CD4-positive, alpha-beta T cell (primary cell): ENCODE results near the gene DOP1B. TPM values are rescaled to one million over a fixed set of nuclear protein-coding genes. Genes with fewer than 3 reads are reported as not detected.
A peak's percentile ranks its signal among the peaks of the same experiment; 100 is the strongest.

ENCODE experiments used
- ATAC-seq: fragments of 200-7000 bp; cut with Tn5 transposase; one replicate; pipeline ENCODE4 v1.10.0; 2022; ENCODE audit warnings: mild to moderate bottlenecking; ENCODE audit not compliant: poor library complexity
- CTCF ChIA-PET: fragments of 350-600 bp; sonication (Branson Sonifier 250); formaldehyde crosslinking; loops from one replicate; lab custom pipeline; 2021; ENCODE audit warnings: antibody characterized with exemption, inconsistent platforms; lab: Charles Lee
- POLR2A ChIA-PET: fragments of 350-600 bp; sonication (Branson Sonifier 250); formaldehyde crosslinking; loops from one replicate; lab custom pipeline; 2021; ENCODE audit warnings: antibody characterized with exemption, inconsistent platforms; lab: Charles Lee
- DNase-seq, 14 experiments: peaks; one replicate each; pipeline ENCODE4 v3.0.0-alpha.2; 2013 to 2020; ENCODE audit warnings: mixed read lengths in 2 of 14
- H3K27ac ChIP-seq, 2 donors: one replicate each; pipeline versions ENCODE4 v1.5.1 to v1.7.0; 2013; ENCODE audit warnings: low read length in 2 of 2, low read depth in 1 of 2, mild to moderate bottlenecking in 1 of 2
- H3K27me3 ChIP-seq, 2 experiments: 1 replicate in 1 of 2; 2 replicates in 1 of 2; pipeline versions ENCODE4 v1.6.1 to v1.7.0; 2013; ENCODE audit warnings: low read length in 2 of 2, control low read depth in 1 of 2, mild to moderate bottlenecking in 1 of 2, moderate library complexity in 1 of 2; ENCODE audit not compliant: insufficient read depth in 2 of 2, control insufficient read depth in 1 of 2
- H3K36me3 ChIP-seq: one replicate; pipeline ENCODE4 v1.6.1; 2013; ENCODE audit warnings: low read length, control low read depth; ENCODE audit not compliant: insufficient read depth
- H3K4me1 ChIP-seq: one replicate; pipeline ENCODE4 v1.6.1; 2013; ENCODE audit warnings: low read length, control low read depth; ENCODE audit not compliant: insufficient read depth
- H3K4me3 ChIP-seq: one replicate; pipeline ENCODE4 v1.5.1; 2013; ENCODE audit warnings: mild to moderate bottlenecking, low read length, moderate library complexity
- H3K9me3 ChIP-seq, 2 experiments: 1 replicate in 1 of 2; 2 replicates in 1 of 2; pipeline versions ENCODE4 v1.6.1 to v1.7.0; 2013; ENCODE audit warnings: low read length in 2 of 2, mild to moderate bottlenecking in 2 of 2, control low read depth in 1 of 2, moderate library complexity in 1 of 2; ENCODE audit not compliant: control insufficient read depth in 1 of 2, insufficient read depth in 1 of 2
- H3K27ac Mint-ChIP-seq: one replicate; pipeline ENCODE4 v1.8.0; 2020; ENCODE audit warnings: mixed read lengths
- H3K27me3 Mint-ChIP-seq: one replicate; pipeline ENCODE4 v1.8.0; 2021; ENCODE audit warnings: mixed read lengths
- H3K36me3 Mint-ChIP-seq: one replicate; pipeline ENCODE4 v1.8.0; 2021; ENCODE audit warnings: low read depth, mixed read lengths
- H3K4me1 Mint-ChIP-seq: one replicate; pipeline ENCODE4 v1.8.0; 2021; ENCODE audit warnings: low read depth, mixed read lengths
- H3K4me3 Mint-ChIP-seq: one replicate; pipeline ENCODE4 v1.8.0; 2020; ENCODE audit warnings: mild to moderate bottlenecking, mixed read lengths
- H3K9me3 Mint-ChIP-seq: one replicate; pipeline ENCODE4 v1.8.0; 2020; ENCODE audit warnings: mixed read lengths
- CTCF ChIP-seq: fragments of 200-600 bp; IDR thresholded peaks from one replicate; pipeline ENCODE4 v1.8.0; 2022; ENCODE audit warnings: antibody characterized with exemption, mild to moderate bottlenecking
- intact Hi-C, 2 experiments: fragments of 100-400 bp; cut with DNase I in 1 of 2; cut with micrococcal nuclease in 1 of 2; formaldehyde crosslinking; loops; one replicate each; pipeline versions ENCODE4 v1.15.1 to v1.9.0; 2023 to 2025; cut with DNase I, micrococcal nuclease
- total RNA-seq, 174 experiments: library from RNA in 2 of 174; stranded (reverse) in 2 of 174; gene quantifications; one replicate each; pipeline ENCODE4 v1.2.3 and lab custom pipeline; 2021 to 2026

DOP1B gene
- total RNA-seq, 2 experiments from 2014 or later = 11.0 to 12.7 TPM

DNA sequence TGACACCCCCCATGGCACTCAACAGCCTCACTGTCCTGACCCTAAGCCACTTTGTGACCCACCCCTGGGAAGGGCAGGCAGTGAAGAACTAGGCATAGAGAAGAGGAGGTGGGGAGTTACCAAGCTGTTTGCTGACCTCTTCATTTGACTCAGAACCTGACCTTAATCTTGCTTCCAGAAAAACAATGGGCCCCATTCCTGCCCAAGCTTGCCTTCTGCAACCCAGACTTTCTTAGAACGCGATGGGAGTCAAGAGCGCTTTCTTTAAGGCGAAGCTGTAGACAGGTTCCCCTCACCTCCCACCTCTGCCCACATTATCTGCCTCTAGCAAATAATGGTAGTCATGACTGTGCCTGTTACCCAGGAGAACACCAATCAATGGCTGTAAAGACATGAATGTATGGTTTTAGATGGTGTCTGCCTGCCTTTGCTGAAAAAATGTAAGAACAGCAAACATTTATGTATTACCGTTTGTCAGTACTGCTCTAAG, 30.0 kb upstream of the DOP1B start:
- no peak for TF ChIP-seq CTCF
- no peaks in the 10 kb centered on the region for H3K27me3 ChIP-seq
- H3K36me3 ChIP-seq = no peaks in the 10 kb centered on the region
- H3K9me3 Mint-ChIP-seq = no peaks in the 10 kb centered on the region
- no peak overlapping the region for H3K27ac ChIP-seq
- intact Hi-C loops = no loop called here
- CTCF ChIA-PET = interaction anchor here (0.5 to 1.5 kb wide), 2 partner anchors 11 to 220 kb away, joined by 3 to 16 read pairs; no protein-coding TSS in a partner anchor
- H3K36me3 Mint-ChIP-seq = no peaks in the 10 kb centered on the region
- H3K9me3 ChIP-seq = no peaks in the 10 kb centered on the region
- no peak for ATAC-seq
- DNase-seq = no peak
- H3K4me3 Mint-ChIP-seq = no peak overlapping the region
- peaks cover 33% of the 10 kb centered on the region for H3K4me1 Mint-ChIP-seq
- POLR2A ChIA-PET = interaction anchor here (1.1 kb wide), 1 partner anchor 9 kb away, joined by 3 read pairs; the partner anchor contains the start of gene CBR3
- no peak overlapping the region for H3K27ac Mint-ChIP-seq
- H3K27me3 Mint-ChIP-seq = no peaks in the 10 kb centered on the region
- peaks cover 9% of the 10 kb centered on the region for H3K4me1 ChIP-seq
- H3K4me3 ChIP-seq = no peak overlapping the region

GRCh38 chr21:36127250-36127904, 29.2 kb upstream of the DOP1B start:
- DNase-seq = no peak
- Histone ChIP-seq H3K4me1 (peaks cover 9% of the 10 kb centered on the region), H3K4me3 (no peak overlapping the region), H3K36me3 (no peaks in the 10 kb centered on the region), H3K27me3 (no peaks in the 10 kb centered on the region), H3K27ac (no peak overlapping the region), H3K9me3 (no peaks in the 10 kb centered on the region)
- no peak for ATAC-seq
- intact Hi-C loops = no loop called here
- ChIA-PET POLR2A (no interaction called here), CTCF (no interaction called here)
- Mint-ChIP-seq H3K27me3 (no peaks in the 10 kb centered on the region), H3K36me3 (no peaks in the 10 kb centered on the region), H3K27ac (no peak overlapping the region), H3K4me1 (peaks cover 33% of the 10 kb centered on the region), H3K4me3 (peak overlapping the region; percentile 42), H3K9me3 (no peaks in the 10 kb centered on the region)
- TF ChIP-seq CTCF = no peak

DNA sequence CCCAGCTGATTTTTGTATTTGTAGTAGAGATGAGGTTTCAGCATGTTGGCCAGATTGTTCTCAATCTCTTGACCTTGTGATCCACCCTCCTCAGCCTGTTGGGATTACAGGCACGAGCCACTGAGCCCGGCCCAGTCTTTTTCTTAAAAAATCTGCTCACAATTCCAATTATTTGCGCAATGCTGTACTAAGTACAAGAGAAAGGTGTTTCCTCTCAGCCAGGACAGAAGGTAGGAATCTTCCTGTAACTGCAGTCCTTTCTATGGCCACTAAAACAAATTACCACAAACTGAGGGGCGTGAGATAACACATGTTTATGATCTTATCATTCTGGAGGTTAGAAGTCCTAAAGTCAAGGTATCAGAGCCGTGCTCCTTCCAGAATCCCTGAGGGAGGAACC, 28.6 kb upstream of the DOP1B start:
- Mint-ChIP-seq H3K36me3 (no peaks in the 10 kb centered on the region), H3K4me3 (peak overlapping the region; percentile 46), H3K9me3 (no peaks in the 10 kb centered on the region), H3K27ac (peak overlapping the region; percentile 27), H3K4me1 (peaks cover 33% of the 10 kb centered on the region), H3K27me3 (no peaks in the 10 kb centered on the region)
- Histone ChIP-seq H3K27me3 (no peaks in the 10 kb centered on the region), H3K4me3 (no peak overlapping the region), H3K9me3 (no peaks in the 10 kb centered on the region), H3K4me1 (peaks cover 9% of the 10 kb centered on the region), H3K27ac (no peak overlapping the region), H3K36me3 (no peaks in the 10 kb centered on the region)
- ChIA-PET POLR2A (interaction anchor here (0.6 kb wide), 1 partner anchor 766 kb away, joined by 3 read pairs; no protein-coding TSS in a partner anchor), CTCF (no interaction called here)
- DNase-seq (no peak), ATAC-seq (no peak)
- intact Hi-C loops = no loop called here
- no peak for TF ChIP-seq CTCF
